ENCODE results near the gene INSYN2A.
A peak's percentile ranks its signal among the peaks of the same experiment; 100 is the strongest.

The INSYN2A gene

GRCh38 chr10:127195041-127195506 is 1.3 kb downstream of the INSYN2A start:
- peak; percentile 10 for DNase-seq

GRCh38 chr10:127194599-127194998 is 1.8 kb downstream of the INSYN2A start:
- no peak for DNase-seq

GRCh38 chr10:127194111-127194510 is 2.3 kb downstream of the INSYN2A start:
- no peak for DNase-seq

GRCh38 chr10:127193125-127193524 is 3.3 kb downstream of the INSYN2A start:
- peak; percentile 50 for DNase-seq

GRCh38 chr10:127190427-127190826 is 6.0 kb downstream of the INSYN2A start:
- DNase-seq: no peak

- DNase-seq: no peak
Measured at GRCh38 chr10:127189226-127189625, 7.2 kb downstream of the INSYN2A start.

GRCh38 chr10:127186813-127187212 is 9.6 kb downstream of the INSYN2A start:
- DNase-seq: peak; percentile 56

GRCh38 chr10:127184582-127184981 is 11.8 kb downstream of the INSYN2A start:
- no peak for DNase-seq

GRCh38 chr10:127182161-127182560 is 14.2 kb downstream of the INSYN2A start:
- DNase-seq: no peak

GRCh38 chr10:127179612-127180250 is 16.7 kb downstream of the INSYN2A start:
- DNase-seq: no peak

GRCh38 chr10:127176649-127177048 is 19.7 kb downstream of the INSYN2A start:
- DNase-seq: no peak

- no peak for DNase-seq
Measured at GRCh38 chr10:127175357-127176110, 20.9 kb downstream of the INSYN2A start.

- DNase-seq: no peak
Measured at GRCh38 chr10:127174866-127175265, 21.5 kb downstream of the INSYN2A start.

- DNase-seq: no peak
Measured at GRCh38 chr10:127168261-127168660, 28.1 kb downstream of the INSYN2A start.

GRCh38 chr10:127162841-127163240 is 33.5 kb downstream of the INSYN2A start:
- DNase-seq: no peak

GRCh38 chr10:127161482-127161881 is 34.9 kb downstream of the INSYN2A start:
- DNase-seq: no peak

- no peak for DNase-seq
Measured at GRCh38 chr10:127159648-127160245, 36.6 kb downstream of the INSYN2A start.

- DNase-seq: no peak
Measured at GRCh38 chr10:127158662-127159061, 37.7 kb downstream of the INSYN2A start.

- no peak for DNase-seq
Measured at GRCh38 chr10:127157506-127158200, 38.7 kb downstream of the INSYN2A start.

- no peak for DNase-seq
Measured at GRCh38 chr10:127157089-127157488, 39.3 kb downstream of the INSYN2A start.

- no peak for DNase-seq
Measured at GRCh38 chr10:127154831-127155620, 41.4 kb downstream of the INSYN2A start.

- no peak for DNase-seq
Measured at GRCh38 chr10:127153181-127153580, 43.2 kb downstream of the INSYN2A start.
